Ishikawa (cell line): ENCODE data around the gene MAP2K3.

Experiments used
- CEBPB ChIP-seq: IDR thresholded peaks from 2 replicates; pipeline ENCODE4 v1.6.1; 2012
- CREB1 ChIP-seq: IDR thresholded peaks from 2 replicates; pipeline ENCODE4 v1.6.1; 2012; ENCODE audit warnings: low read depth
- EGR1 ChIP-seq: IDR thresholded peaks from 2 replicates; pipeline ENCODE4 v1.6.1; 2012
- EP300 ChIP-seq: IDR thresholded peaks from 2 replicates; pipeline ENCODE4 v1.6.1; 2012; ENCODE audit warnings: borderline replicate concordance
- FOXM1 ChIP-seq: IDR thresholded peaks from 2 replicates; pipeline ENCODE4 v1.6.1; 2012; ENCODE audit warnings: low read depth, borderline replicate concordance
- NFIC ChIP-seq: IDR thresholded peaks from 2 replicates; pipeline ENCODE4 v1.6.1; 2012
- RAD21 ChIP-seq: IDR thresholded peaks from 2 replicates; pipeline ENCODE4 v1.6.1; 2012; ENCODE audit warnings: low read depth
- TAF1 ChIP-seq: IDR thresholded peaks from 2 replicates; pipeline ENCODE4 v1.6.1; 2012; ENCODE audit warnings: low read depth, mild to moderate bottlenecking
- TCF12 ChIP-seq: IDR thresholded peaks from 2 replicates; pipeline ENCODE4 v1.6.1; 2012; ENCODE audit warnings: low read depth
- TEAD4 ChIP-seq: IDR thresholded peaks from 2 replicates; pipeline ENCODE4 v1.6.1; 2012
- YY1 ChIP-seq: IDR thresholded peaks from 2 replicates; pipeline ENCODE4 v1.6.1; 2012; ENCODE audit warnings: low read depth
- ZBTB7A ChIP-seq: IDR thresholded peaks from 2 replicates; pipeline ENCODE4 v1.6.1; 2012; ENCODE audit warnings: low read depth
- TF ChIP-seq, protein P1 (sequence below): IDR thresholded peaks from 2 replicates; pipeline ENCODE4 v1.6.1; 2012
- TF ChIP-seq, protein P2 (sequence below): IDR thresholded peaks from 2 replicates; pipeline ENCODE4 v1.6.1; 2012
- TF ChIP-seq, protein P3 (sequence below): IDR thresholded peaks from 2 replicates; pipeline ENCODE4 v1.6.1; 2012; ENCODE audit warnings: low read depth, mild to moderate bottlenecking

The MAP2K3 gene

DNA sequence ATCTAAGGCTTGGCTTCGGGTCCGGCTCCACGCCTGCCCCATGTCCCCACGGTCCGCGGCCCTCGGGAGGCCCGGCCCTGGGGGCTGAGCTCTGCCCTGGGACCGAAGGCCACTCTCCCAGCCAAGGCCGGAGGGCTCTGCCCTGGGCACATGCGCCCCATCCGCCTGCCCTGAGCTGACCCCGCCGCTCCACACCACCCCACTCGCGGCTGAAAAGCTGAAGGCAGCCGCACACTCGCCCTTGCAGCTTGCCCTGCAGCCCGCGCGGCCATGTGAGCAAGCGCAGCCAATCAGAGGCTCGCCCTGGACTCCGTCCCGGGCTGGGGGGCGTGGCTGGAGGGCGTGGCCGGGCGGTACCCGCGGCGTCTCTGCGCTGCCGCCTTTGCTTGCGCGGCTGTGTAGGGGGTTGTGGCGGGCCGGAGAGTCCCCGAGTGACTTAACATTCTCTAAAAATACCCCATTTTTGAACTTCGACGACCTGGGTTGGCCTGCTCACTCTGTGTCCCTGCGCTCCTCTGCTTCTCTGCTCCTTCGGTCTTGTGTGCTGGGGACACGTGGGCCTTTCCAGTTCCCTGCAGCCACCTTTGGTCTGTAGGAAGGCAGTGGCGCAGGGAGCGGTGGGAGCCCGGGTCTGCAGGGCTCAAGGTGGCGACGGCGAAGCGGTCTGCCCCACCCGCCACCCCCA lies 8.8 kb upstream of the MAP2K3 start:
- TF ChIP-seq TAF1 (peak; percentile 74), EGR1 (no peak), YY1 (peak; percentile 38; the same call in 1 of the 2 replicates), ZBTB7A (0 out of 2 replicates have a peak, but pooled peaks have one; percentile 27)
- TF ChIP-seq, protein P1, sequence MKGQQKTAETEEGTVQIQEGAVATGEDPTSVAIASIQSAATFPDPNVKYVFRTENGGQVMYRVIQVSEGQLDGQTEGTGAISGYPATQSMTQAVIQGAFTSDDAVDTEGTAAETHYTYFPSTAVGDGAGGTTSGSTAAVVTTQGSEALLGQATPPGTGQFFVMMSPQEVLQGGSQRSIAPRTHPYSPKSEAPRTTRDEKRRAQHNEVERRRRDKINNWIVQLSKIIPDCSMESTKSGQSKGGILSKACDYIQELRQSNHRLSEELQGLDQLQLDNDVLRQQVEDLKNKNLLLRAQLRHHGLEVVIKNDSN = peak; percentile 97
- TF ChIP-seq, protein P2, sequence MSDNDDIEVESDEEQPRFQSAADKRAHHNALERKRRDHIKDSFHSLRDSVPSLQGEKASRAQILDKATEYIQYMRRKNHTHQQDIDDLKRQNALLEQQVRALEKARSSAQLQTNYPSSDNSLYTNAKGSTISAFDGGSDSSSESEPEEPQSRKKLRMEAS = peak; percentile 94

DNA sequence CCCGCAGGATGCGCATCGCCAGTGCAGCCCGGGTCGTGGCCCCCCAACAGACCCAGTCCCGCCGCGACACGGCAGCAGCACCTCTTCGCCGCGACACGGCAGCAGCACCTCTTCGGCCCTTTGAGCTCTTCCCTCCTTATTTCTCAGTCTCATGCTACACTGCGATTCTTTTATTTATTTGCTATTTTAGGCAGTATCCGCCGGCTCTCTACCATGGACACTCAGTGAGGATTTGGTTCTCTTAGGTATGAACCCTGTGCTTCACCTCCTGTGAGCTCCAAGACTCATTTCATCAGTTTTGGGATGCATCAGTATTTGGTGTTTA lies 8.3 kb upstream of the MAP2K3 start:
- TF ChIP-seq EP300 (no peak), YY1 (no peak), TCF12 (no peak), CREB1 (no peak), ZBTB7A (no peak), TEAD4 (no peak), CEBPB (no peak), TAF1 (no peak), EGR1 (no peak), FOXM1 (no peak), RAD21 (no peak), NFIC (no peak)
- TF ChIP-seq, protein P1 = no peak
- TF ChIP-seq, protein P2 = no peak
- TF ChIP-seq, protein P3, sequence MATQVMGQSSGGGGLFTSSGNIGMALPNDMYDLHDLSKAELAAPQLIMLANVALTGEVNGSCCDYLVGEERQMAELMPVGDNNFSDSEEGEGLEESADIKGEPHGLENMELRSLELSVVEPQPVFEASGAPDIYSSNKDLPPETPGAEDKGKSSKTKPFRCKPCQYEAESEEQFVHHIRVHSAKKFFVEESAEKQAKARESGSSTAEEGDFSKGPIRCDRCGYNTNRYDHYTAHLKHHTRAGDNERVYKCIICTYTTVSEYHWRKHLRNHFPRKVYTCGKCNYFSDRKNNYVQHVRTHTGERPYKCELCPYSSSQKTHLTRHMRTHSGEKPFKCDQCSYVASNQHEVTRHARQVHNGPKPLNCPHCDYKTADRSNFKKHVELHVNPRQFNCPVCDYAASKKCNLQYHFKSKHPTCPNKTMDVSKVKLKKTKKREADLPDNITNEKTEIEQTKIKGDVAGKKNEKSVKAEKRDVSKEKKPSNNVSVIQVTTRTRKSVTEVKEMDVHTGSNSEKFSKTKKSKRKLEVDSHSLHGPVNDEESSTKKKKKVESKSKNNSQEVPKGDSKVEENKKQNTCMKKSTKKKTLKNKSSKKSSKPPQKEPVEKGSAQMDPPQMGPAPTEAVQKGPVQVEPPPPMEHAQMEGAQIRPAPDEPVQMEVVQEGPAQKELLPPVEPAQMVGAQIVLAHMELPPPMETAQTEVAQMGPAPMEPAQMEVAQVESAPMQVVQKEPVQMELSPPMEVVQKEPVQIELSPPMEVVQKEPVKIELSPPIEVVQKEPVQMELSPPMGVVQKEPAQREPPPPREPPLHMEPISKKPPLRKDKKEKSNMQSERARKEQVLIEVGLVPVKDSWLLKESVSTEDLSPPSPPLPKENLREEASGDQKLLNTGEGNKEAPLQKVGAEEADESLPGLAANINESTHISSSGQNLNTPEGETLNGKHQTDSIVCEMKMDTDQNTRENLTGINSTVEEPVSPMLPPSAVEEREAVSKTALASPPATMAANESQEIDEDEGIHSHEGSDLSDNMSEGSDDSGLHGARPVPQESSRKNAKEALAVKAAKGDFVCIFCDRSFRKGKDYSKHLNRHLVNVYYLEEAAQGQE = no peak

DNA sequence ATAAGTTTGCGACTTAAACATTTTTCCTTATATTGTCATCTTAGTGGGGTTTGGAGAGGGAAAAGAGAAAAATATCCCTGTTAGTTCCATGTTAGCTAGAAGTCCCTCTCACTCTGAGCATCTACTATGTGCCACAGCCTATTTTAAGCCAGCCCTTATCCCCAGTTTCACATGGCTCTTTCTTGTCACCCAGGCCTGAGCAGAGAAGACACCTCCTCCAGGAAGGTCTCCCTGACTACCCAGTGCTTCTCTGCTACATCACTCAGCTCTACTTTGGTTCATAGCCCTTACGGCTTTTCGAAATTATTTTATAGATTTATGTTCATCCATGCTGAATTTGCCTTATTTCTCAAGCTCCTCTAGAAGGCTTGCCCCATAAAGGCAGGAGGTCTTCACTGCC lies 7.2 kb upstream of the MAP2K3 start:
- TF ChIP-seq CEBPB (no peak), TCF12 (no peak), TAF1 (no peak)
- TF ChIP-seq, protein P3 = no peak
- TF ChIP-seq, protein P1 = no peak

DNA sequence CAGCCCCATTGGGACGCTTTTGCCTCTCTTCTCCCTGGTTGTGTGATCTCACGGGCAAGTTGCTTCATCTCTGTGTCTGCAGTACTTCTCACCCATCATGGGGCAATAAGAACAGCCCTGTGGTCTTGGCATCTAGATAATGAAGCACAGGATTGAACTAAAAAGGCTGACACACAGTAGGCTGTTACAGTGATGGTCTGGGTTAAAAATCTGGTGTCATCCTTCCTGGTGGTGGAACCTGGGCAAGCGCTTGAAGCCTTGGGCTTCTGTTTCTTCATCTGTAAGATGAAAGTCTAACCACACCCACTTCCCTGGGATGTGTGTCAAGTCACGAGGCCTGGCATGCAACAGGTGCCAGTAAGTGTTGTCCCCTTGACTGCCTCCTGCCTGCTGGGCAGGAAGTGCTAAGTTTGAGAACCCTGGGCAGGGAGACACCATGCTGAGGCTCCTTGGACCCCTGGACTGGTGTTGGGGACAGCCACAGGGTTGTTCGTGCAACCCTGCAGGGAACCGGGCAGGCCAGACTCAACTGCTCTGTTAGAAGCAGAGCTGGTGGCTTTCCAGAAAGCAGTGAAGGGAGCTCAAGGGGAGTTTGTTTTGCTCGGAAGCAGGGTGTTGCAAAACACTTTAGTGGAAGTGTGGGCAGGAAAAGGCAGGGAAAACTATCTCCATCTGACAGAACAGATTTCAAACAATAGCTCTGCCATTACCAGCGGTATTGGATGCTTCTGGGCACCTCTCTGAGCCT lies 5.9 kb upstream of the MAP2K3 start:
- TF ChIP-seq TAF1 = no peak
- TF ChIP-seq CEBPB = 0 out of 2 replicates have a peak, but pooled peaks have one; percentile 4
- TF ChIP-seq, protein P2 = peak; percentile 51; the same call in 1 of the 2 replicates
- TF ChIP-seq, protein P3 = no peak
- no peak for TF ChIP-seq YY1
- peak; percentile 23; the same call in 1 of the 2 replicates for TF ChIP-seq EP300
- no peak for TF ChIP-seq NFIC
- TF ChIP-seq TCF12 = no peak
- no peak for TF ChIP-seq CREB1
- no peak for TF ChIP-seq FOXM1
- TF ChIP-seq, protein P1 = peak; percentile 67
- no peak for TF ChIP-seq EGR1
- no peak for TF ChIP-seq RAD21
- no peak for TF ChIP-seq ZBTB7A
